H1 (cell line): ENCODE data around the gene SLC22A31. TPM values are rescaled to one million over a fixed set of nuclear protein-coding genes. Genes with fewer than 3 reads are reported as not detected.

Experiments used
- CTCF ChIA-PET: fragments of 300-600 bp; sonication (Branson Sonifier 250); formaldehyde crosslinking; loops from one replicate; lab custom pipeline; 2021; ENCODE audit not compliant: partially characterized antibody; lab: Charles Lee
- POLR2A ChIA-PET: fragments of 300-600 bp; sonication (Branson Sonifier 250); formaldehyde crosslinking; loops from one replicate; lab custom pipeline; 2021; ENCODE audit warnings: inconsistent platforms; ENCODE audit not compliant: partially characterized antibody; lab: Charles Lee
- DNase-seq, 2 experiments: peaks; one replicate each; pipeline versions ENCODE4 v3.0.0 to v3.0.0-alpha.2; 2010 to 2022; ENCODE audit warnings: low spot score in 2 of 2, low read depth in 1 of 2, mixed read lengths in 1 of 2
- FAIRE-seq: peaks from 2 replicates; lab custom pipeline; 2011; peaks lifted over from hg19 to GRCh38; lab: Jason Lieb, UNC
- H2AFZ ChIP-seq: 2 replicates; pipeline ENCODE4 v1.8.1; 2012; ENCODE audit warnings: low read length, inconsistent platforms
- H2AK5ac ChIP-seq: 2 replicates; pipeline ENCODE4 v1.6.1; 2013; ENCODE audit warnings: low read depth, low read length
- H2BK120ac ChIP-seq: replicated peaks from 2 replicates; pipeline ENCODE3; 2013; ENCODE audit warnings: low read depth, low read length, inconsistent platforms
- H2BK12ac ChIP-seq: 2 replicates; pipeline ENCODE4 v1.6.1; 2013; ENCODE audit warnings: low read depth, low read length
- H2BK15ac ChIP-seq: 2 replicates; pipeline ENCODE4 v1.6.1; 2013; ENCODE audit warnings: low read length
- H2BK20ac ChIP-seq: 2 replicates; pipeline ENCODE4 v1.6.1; 2013; ENCODE audit warnings: low read length
- H2BK5ac ChIP-seq: 2 replicates; pipeline ENCODE4 v1.6.1; 2013; ENCODE audit warnings: low read depth, low read length
- H3K14ac ChIP-seq: 2 replicates; pipeline ENCODE4 v1.6.1; 2013; ENCODE audit warnings: inconsistent platforms; ENCODE audit not compliant: insufficient read length
- H3K18ac ChIP-seq: 2 replicates; pipeline ENCODE4 v1.6.1; 2013; ENCODE audit warnings: low read length; ENCODE audit errors: extremely low read depth
- H3K23ac ChIP-seq: 2 replicates; pipeline ENCODE4 v1.6.1; 2013; ENCODE audit warnings: inconsistent platforms; ENCODE audit not compliant: insufficient read length
- H3K23me2 ChIP-seq: 2 replicates; pipeline ENCODE4 v1.6.1; 2013; ENCODE audit warnings: low read depth, low read length
- H3K27ac ChIP-seq: 2 replicates; pipeline ENCODE4 v1.6.1; 2011; ENCODE audit warnings: low read depth, low read length, inconsistent platforms
- H3K27me3 ChIP-seq, 4 experiments: replicated peaks in 1 of 4; 1 replicate in 1 of 4; 2 replicates in 3 of 4; pipeline versions ENCODE4 v1.6.1 to v1.8.1; 2011 to 2013; ENCODE audit warnings: low read length in 3 of 4, mild to moderate bottlenecking in 3 of 4, inconsistent platforms in 2 of 4, mixed read lengths in 2 of 4, moderate library complexity in 1 of 4; ENCODE audit not compliant: control insufficient read depth in 3 of 4, insufficient read depth in 3 of 4; ENCODE audit errors: extremely low read depth in 1 of 4
- H3K36me3 ChIP-seq, 4 experiments: 2 replicates each; pipeline versions ENCODE4 v1.6.1 to v1.8.1; 2011 to 2013; ENCODE audit warnings: mild to moderate bottlenecking in 4 of 4, low read length in 3 of 4, moderate library complexity in 2 of 4, control low read depth in 1 of 4, inconsistent platforms in 1 of 4; ENCODE audit not compliant: insufficient read depth in 4 of 4, control insufficient read depth in 2 of 4
- H3K4ac ChIP-seq: replicated peaks from 2 replicates; pipeline ENCODE3; 2013; ENCODE audit warnings: low read length, low read depth, mixed read lengths, inconsistent platforms; ENCODE audit not compliant: insufficient read length
- H3K4me1 ChIP-seq, 4 experiments: replicated peaks in 1 of 4; 1 replicate in 1 of 4; 2 replicates in 3 of 4; pipeline versions ENCODE4 v1.6.1 to v1.8.1; 2011 to 2013; ENCODE audit warnings: low read length in 3 of 4, inconsistent platforms in 2 of 4, mixed read lengths in 1 of 4; ENCODE audit not compliant: insufficient read depth in 4 of 4, control insufficient read depth in 3 of 4
- H3K4me2 ChIP-seq, 2 experiments: 2 replicates each; pipeline versions ENCODE4 v1.6.1 to v1.8.1; 2011 to 2013; ENCODE audit warnings: low read depth in 2 of 2, low read length in 2 of 2, control low read depth in 1 of 2, inconsistent platforms in 1 of 2, mild to moderate bottlenecking in 1 of 2; ENCODE audit not compliant: insufficient read depth in 1 of 2
- H3K4me3 ChIP-seq, 4 experiments: fragments of 200-600, 300-600 bp in 1 of 4; sonication (generic), shearing (Covaris generic), sonication (Bioruptor Twin) in 1 of 4; 2 replicates each; pipeline versions ENCODE4 v1.5.1 to v1.8.1; 2011 to 2016; ENCODE audit warnings: low read length in 4 of 4, low read depth in 3 of 4, control low read depth in 2 of 4, inconsistent platforms in 2 of 4, mild to moderate bottlenecking in 2 of 4, mixed read lengths in 1 of 4, moderate library complexity in 1 of 4; ENCODE audit not compliant: insufficient read depth in 2 of 4; ENCODE audit errors: extremely low read depth in 1 of 4
- H3K56ac ChIP-seq: replicated peaks from 2 replicates; pipeline ENCODE3; 2013; ENCODE audit warnings: low read depth, mild to moderate bottlenecking, mixed read lengths, low read length, inconsistent platforms; ENCODE audit not compliant: insufficient read length
- H3K79me1 ChIP-seq: 2 replicates; pipeline ENCODE4 v1.6.1; 2013; ENCODE audit warnings: low read depth, low read length, control low read depth
- H3K79me2 ChIP-seq, 2 experiments: 2 replicates each; pipeline versions ENCODE4 v1.6.1 to v1.8.1; 2012 to 2013; ENCODE audit warnings: low read length in 2 of 2, mild to moderate bottlenecking in 2 of 2, inconsistent platforms in 1 of 2; ENCODE audit not compliant: insufficient read depth in 2 of 2, control insufficient read depth in 1 of 2
- H3K9ac ChIP-seq, 4 experiments: replicated peaks in 1 of 4; 1 replicate in 1 of 4; 2 replicates in 3 of 4; pipeline versions ENCODE4 v1.6.1 to v1.8.1; 2011 to 2013; ENCODE audit warnings: low read depth in 3 of 4, low read length in 3 of 4, control low read depth in 2 of 4, mild to moderate bottlenecking in 2 of 4, moderate library complexity in 2 of 4, inconsistent platforms in 1 of 4; ENCODE audit errors: extremely low read depth in 1 of 4
- H3K9me3 ChIP-seq, 2 experiments: 2 replicates each; pipeline versions ENCODE4 v1.6.1 to v1.8.1; 2012 to 2013; ENCODE audit warnings: mild to moderate bottlenecking in 2 of 2, moderate library complexity in 2 of 2, control low read depth in 1 of 2, inconsistent platforms in 1 of 2, low read depth in 1 of 2, low read length in 1 of 2, mixed read lengths in 1 of 2; ENCODE audit not compliant: insufficient read depth in 2 of 2
- H4K20me1 ChIP-seq, 2 experiments: replicated peaks in 1 of 2; 2 replicates each; pipeline versions ENCODE3 to v1.8.1; 2011 to 2013; ENCODE audit warnings: inconsistent platforms in 2 of 2, low read length in 2 of 2, mild to moderate bottlenecking in 1 of 2; ENCODE audit not compliant: insufficient read depth in 2 of 2, control insufficient read depth in 1 of 2
- H4K5ac ChIP-seq: 2 replicates; pipeline ENCODE4 v1.6.1; 2013; ENCODE audit warnings: low read length, low read depth, mixed read lengths, inconsistent platforms; ENCODE audit not compliant: insufficient read length
- H4K8ac ChIP-seq: 2 replicates; pipeline ENCODE4 v1.8.0; 2013; ENCODE audit warnings: mild to moderate bottlenecking, moderate library complexity, low read length, inconsistent platforms; ENCODE audit not compliant: insufficient read depth; ENCODE audit errors: extremely low read depth
- H4K91ac ChIP-seq: replicated peaks from 2 replicates; pipeline ENCODE3; 2013; ENCODE audit warnings: low read length, mixed read lengths, inconsistent platforms; ENCODE audit not compliant: insufficient read length
- BACH1 ChIP-seq: IDR thresholded peaks from 2 replicates; pipeline ENCODE4 v1.6.1; 2012; ENCODE audit warnings: low read length, improper control_type of control experiment
- CBX5 ChIP-seq: fragments of 300-800, 300-1000 bp; sonication (generic); IDR thresholded peaks from 2 replicates; pipeline ENCODE4 v1.7.1; 2016; ENCODE audit warnings: antibody characterized with exemption, low read length, low read depth
- CEBPB ChIP-seq: IDR thresholded peaks from 2 replicates; pipeline ENCODE4 v1.6.1; 2012; ENCODE audit warnings: low read depth, low read length
- GTF2F1 ChIP-seq: IDR thresholded peaks from 2 replicates; pipeline ENCODE4 v1.6.1; 2012; ENCODE audit warnings: low read depth, low read length, improper control_type of control experiment, borderline replicate concordance
- MAFK ChIP-seq: IDR thresholded peaks from 2 replicates; pipeline ENCODE4 v1.6.1; 2012; ENCODE audit warnings: low read depth, mild to moderate bottlenecking, improper control_type of control experiment, low read length
- SAP30 ChIP-seq: fragments of 300-600 bp; sonication (generic); IDR thresholded peaks from 2 replicates; pipeline ENCODE4 v1.7.1; 2012; ENCODE audit warnings: low read length, moderate library complexity, mild to moderate bottlenecking, inconsistent platforms; ENCODE audit not compliant: insufficient read depth, insufficient replicate concordance
- SIX5 ChIP-seq: IDR thresholded peaks from 2 replicates; pipeline ENCODE4 v1.6.1; 2011; ENCODE audit warnings: mild to moderate bottlenecking, low read depth, low read length
- TAF1 ChIP-seq: IDR thresholded peaks from 2 replicates; pipeline ENCODE4 v1.6.1; 2011; ENCODE audit warnings: mild to moderate bottlenecking, low read depth, low read length
- WGBS, 2 experiments: shearing (Covaris generic) in 1 of 2; methylation state at CpG; one replicate each; pipeline versions ENCODE4 v1.1.6 to v1.1.7; 2013 to 2015; ENCODE audit warnings: low lambda C conversion rate in 2 of 2, mixed read lengths in 2 of 2, inconsistent platforms in 1 of 2, low coverage in 1 of 2, missing lambda C conversion rate in 1 of 2; ENCODE audit not compliant: insufficient replicate concordance in 2 of 2, insufficient coverage in 1 of 2, insufficient read length in 1 of 2; ENCODE audit errors: extremely low coverage in 1 of 2, missing lambda C conversion rate in 1 of 2; 5-methylcytosine and 5-hydroxymethylcytosine counted together
- polyA plus RNA-seq, 7 experiments: library from polyadenylated mRNA; depleted of rRNA in 3 of 7; stranded (reverse) in 5 of 7; unstranded in 2 of 7; fragments of >200 nt in 5 of 7; fragments of 200-250 nt in 2 of 7; gene quantifications; 1 replicate in 5 of 7; 2 replicates in 1 of 7; 4 replicates in 1 of 7; pipeline versions ENCODE4 v1.2.1 to v1.2.3, GENCODE V29; 2011 to 2013; ENCODE audit warnings: missing spikeins in 2 of 7, mixed read lengths in 2 of 7
- total RNA-seq: library from RNA; stranded (reverse); fragmentation: NEBNext Ultra II Directional; extraction: Animal tissue kit (Norgen Biotek cat#: 25700); gene quantifications from 2 replicates; pipeline ENCODE4 v1.2.1, GENCODE V29; 2021
- TF ChIP-seq, protein P1 (sequence below), 3 experiments: IDR thresholded peaks; 1 replicate in 2 of 3; 2 replicates in 1 of 3; pipeline versions ENCODE4 v1.5.1 to v1.6.1; 2011; ENCODE audit warnings: low read length in 3 of 3, mild to moderate bottlenecking in 3 of 3, inconsistent platforms in 2 of 3, low read depth in 1 of 3, moderate library complexity in 1 of 3; ENCODE audit not compliant: insufficient read depth in 1 of 3; ENCODE audit errors: control extremely low read depth in 1 of 3
- TF ChIP-seq, protein P2 (sequence below): IDR thresholded peaks from 2 replicates; pipeline ENCODE4 v1.6.1; 2011; ENCODE audit warnings: low read depth, mild to moderate bottlenecking, low read length; ENCODE audit not compliant: insufficient read depth

Gene SLC22A31
- total and polyA plus RNA-seq, 2 of the 8 experiments (the other 6 are each of a cell fraction or from before 2014, with no cell fraction given) = 7.7 to 10.6 TPM

GRCh38 chr16:89192956-89193575 is 7.3 kb downstream of the SLC22A31 start:
- Histone ChIP-seq H4K8ac (no peak overlapping the region), H3K9me3 (no peaks in the 10 kb centered on the region; a peak in 1 of 4 replicates), H3K27ac (no peak overlapping the region), H3K36me3 (no peaks in the 10 kb centered on the region), H3K18ac (no peak overlapping the region), H2BK12ac (no peak overlapping the region), H2BK20ac (no peak overlapping the region), H2BK15ac (no peak overlapping the region), H2AFZ (no peak overlapping the region; the same call in 1 of the 2 replicates), H3K9ac (no peak overlapping the region), H3K56ac (no peak overlapping the region), H3K79me1 (no peaks in the 10 kb centered on the region), H4K20me1 (peaks cover 2 to 6% of the 10 kb centered on the region in 2 experiments), H3K14ac (no peak overlapping the region), H3K23ac (no peak overlapping the region), H3K4me2 (peak overlapping the region; percentile 56 to 70), H3K79me2 (no peaks in the 10 kb centered on the region), H3K4ac (no peak overlapping the region), H2AK5ac (no peak overlapping the region), H2BK5ac (no peak overlapping the region; the same call in 1 of the 2 replicates), H3K4me3 (peak overlapping the region in 1 of 4 experiments; percentile 56; a peak in 2 of 8 replicates), H3K4me1 (no peaks in the 10 kb centered on the region; a peak in 2 of 7 replicates), H4K91ac (no peak overlapping the region), H4K5ac (no peak overlapping the region), H2BK120ac (no peak overlapping the region), H3K27me3 (peaks cover 0 to 9% (median 6%) of the 10 kb centered on the region in 4 experiments; a peak in 6 of 7 replicates), H3K23me2 (peaks cover 6% of the 10 kb centered on the region; the same call in 1 of the 2 replicates)
- ChIA-PET POLR2A (interaction anchor here (1.0 kb wide), 1 partner anchor 25 kb away, joined by 3 read pairs; the partner anchor contains the start of gene ZNF778), CTCF (interaction anchor here (1.0 kb wide), 1 partner anchor 26 kb away, joined by 5 read pairs; no protein-coding TSS in a partner anchor)
- WGBS, 2 experiments = no CpG with 5 or more reads among the region's 39 CpGs
- DNase-seq (peak; percentile 84 to 90), FAIRE-seq (no peak)
- TF ChIP-seq GTF2F1 (no peak), SIX5 (no peak), CBX5 (no peak), TAF1 (no peak), MAFK (no peak), SAP30 (no peak), BACH1 (no peak), CEBPB (no peak)
- TF ChIP-seq, protein P1, sequence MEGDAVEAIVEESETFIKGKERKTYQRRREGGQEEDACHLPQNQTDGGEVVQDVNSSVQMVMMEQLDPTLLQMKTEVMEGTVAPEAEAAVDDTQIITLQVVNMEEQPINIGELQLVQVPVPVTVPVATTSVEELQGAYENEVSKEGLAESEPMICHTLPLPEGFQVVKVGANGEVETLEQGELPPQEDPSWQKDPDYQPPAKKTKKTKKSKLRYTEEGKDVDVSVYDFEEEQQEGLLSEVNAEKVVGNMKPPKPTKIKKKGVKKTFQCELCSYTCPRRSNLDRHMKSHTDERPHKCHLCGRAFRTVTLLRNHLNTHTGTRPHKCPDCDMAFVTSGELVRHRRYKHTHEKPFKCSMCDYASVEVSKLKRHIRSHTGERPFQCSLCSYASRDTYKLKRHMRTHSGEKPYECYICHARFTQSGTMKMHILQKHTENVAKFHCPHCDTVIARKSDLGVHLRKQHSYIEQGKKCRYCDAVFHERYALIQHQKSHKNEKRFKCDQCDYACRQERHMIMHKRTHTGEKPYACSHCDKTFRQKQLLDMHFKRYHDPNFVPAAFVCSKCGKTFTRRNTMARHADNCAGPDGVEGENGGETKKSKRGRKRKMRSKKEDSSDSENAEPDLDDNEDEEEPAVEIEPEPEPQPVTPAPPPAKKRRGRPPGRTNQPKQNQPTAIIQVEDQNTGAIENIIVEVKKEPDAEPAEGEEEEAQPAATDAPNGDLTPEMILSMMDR (IDR thresholded peaks at IDR 0.05; ENCODE audit: control extremely low read depth in 1 of 3, insufficient read depth in 1 of 3, low read depth in 1 of 3, low read length in 3 of 3) = no peak
- TF ChIP-seq, protein P2, sequence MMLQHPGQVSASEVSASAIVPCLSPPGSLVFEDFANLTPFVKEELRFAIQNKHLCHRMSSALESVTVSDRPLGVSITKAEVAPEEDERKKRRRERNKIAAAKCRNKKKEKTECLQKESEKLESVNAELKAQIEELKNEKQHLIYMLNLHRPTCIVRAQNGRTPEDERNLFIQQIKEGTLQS = no peak
